GM21528 (cell line): ENCODE measurements around the gene MTG2.

ENCODE experiments used
- ATAC-seq: cut with Tn5 transposase; IDR thresholded peaks from one replicate; pipeline ENCODE4 v1.9.1; 2021; ENCODE audit warnings: mild to moderate bottlenecking, moderate library complexity; ENCODE audit not compliant: unreplicated experiment, low FRiP score

MTG2 gene

GRCh38 chr20:62228982-62229545 lies 46.2 kb downstream of the MTG2 start:
- ATAC-seq, result no peak

- no peak for ATAC-seq
Observed at GRCh38 chr20:62229667-62230066, 46.8 kb downstream of the MTG2 start.

GRCh38 chr20:62230276-62230675 lies 47.4 kb downstream of the MTG2 start:
- ATAC-seq, result no peak

GRCh38 chr20:62230696-62231095 lies 47.9 kb downstream of the MTG2 start:
- ATAC-seq, result no peak

GRCh38 chr20:62231292-62231691 lies 48.5 kb downstream of the MTG2 start:
- no peak for ATAC-seq

GRCh38 chr20:62232194-62232593 lies 49.4 kb downstream of the MTG2 start:
- ATAC-seq, result no peak

GRCh38 chr20:62232770-62233645 lies 50.2 kb downstream of the MTG2 start:
- ATAC-seq, result no peak

GRCh38 chr20:62233684-62234083 lies 50.9 kb downstream of the MTG2 start:
- ATAC-seq, result no peak

GRCh38 chr20:62234339-62234738 lies 51.5 kb downstream of the MTG2 start:
- ATAC-seq, result no peak

- ATAC-seq, result no peak
Observed at GRCh38 chr20:62235001-62235776, 52.4 kb downstream of the MTG2 start.

GRCh38 chr20:62235777-62236157 lies 52.9 kb downstream of the MTG2 start:
- ATAC-seq, result no peak

GRCh38 chr20:62236200-62236599 lies 53.4 kb downstream of the MTG2 start:
- ATAC-seq, result no peak

- ATAC-seq, result no peak
Observed at GRCh38 chr20:62236766-62237513, 54.1 kb downstream of the MTG2 start.

- ATAC-seq, result no peak
Observed at GRCh38 chr20:62237514-62237800, 54.6 kb downstream of the MTG2 start.

GRCh38 chr20:62237801-62238568 lies 55.2 kb downstream of the MTG2 start, which contains the start of gene OSBPL2:
OSBPL2 (plus strand) TSS chr20:62238521; CDS start chr20:62256185, 17,664 bp downstream.
- peak; percentile 96 for ATAC-seq

GRCh38 chr20:62238569-62239277 lies 55.9 kb downstream of the MTG2 start:
- peak; percentile 13 for ATAC-seq

- no peak for ATAC-seq
Observed at GRCh38 chr20:62239278-62239879, 56.6 kb downstream of the MTG2 start.

GRCh38 chr20:62240020-62240685 lies 57.3 kb downstream of the MTG2 start:
- no peak for ATAC-seq
